NB4 (cell line): Measurements from ENCODE around the gene RAD52.

Source experiments
- CTCF ChIP-seq: IDR thresholded peaks from one replicate; pipeline ENCODE4 v1.5.1; 2012; ENCODE audit warnings: low read depth, low read length
- MAX ChIP-seq: IDR thresholded peaks from 2 replicates; pipeline ENCODE4 v1.6.1; 2011; ENCODE audit warnings: low read depth, low read length
- POLR2A ChIP-seq: IDR thresholded peaks from 2 replicates; pipeline ENCODE4 v1.6.1; 2011; ENCODE audit warnings: mild to moderate bottlenecking; ENCODE audit not compliant: insufficient read length; ENCODE audit errors: extremely low read depth

- TF ChIP-seq MAX (no peak), CTCF (no peak), POLR2A (no peak)
Observed at GRCh38 chr12:920676-921075, 28.8 kb downstream of the RAD52 start.
